IPS DF 6.9 (cell line): ENCODE measurements around the gene CRIP1.

ENCODE experiments used
- DNase-seq: peaks from one replicate; pipeline ENCODE4 v3.0.0-alpha.2; 2013; ENCODE audit warnings: low read depth, low spot score
- H3K27ac ChIP-seq: one replicate; pipeline ENCODE4 v1.5.1; 2013; ENCODE audit warnings: low read length, control low read depth
- H3K27me3 ChIP-seq: 2 replicates; pipeline ENCODE4 v1.6.1; 2013; ENCODE audit warnings: mild to moderate bottlenecking, low read length; ENCODE audit not compliant: control insufficient read depth, insufficient read depth
- H3K36me3 ChIP-seq: 2 replicates; pipeline ENCODE4 v1.6.1; 2013; ENCODE audit warnings: low read length; ENCODE audit not compliant: control insufficient read depth, insufficient read depth
- H3K4me1 ChIP-seq: 2 replicates; pipeline ENCODE4 v1.6.1; 2013; ENCODE audit warnings: low read length; ENCODE audit not compliant: control insufficient read depth, insufficient read depth
- H3K4me3 ChIP-seq: 2 replicates; pipeline ENCODE4 v1.5.1; 2013; ENCODE audit warnings: mild to moderate bottlenecking, low read length
- H3K9me3 ChIP-seq: 2 replicates; pipeline ENCODE4 v1.6.1; 2013; ENCODE audit warnings: low read length, inconsistent platforms; ENCODE audit not compliant: control insufficient read depth, insufficient read depth
- WGBS: extraction: QIAGEN DNeasy Blood & Tissue Kit; methylation state at CpG from one replicate; pipeline ENCODE4 v1.1.7; 2013; ENCODE audit warnings: mixed read lengths, missing lambda C conversion rate; ENCODE audit not compliant: insufficient read length, insufficient coverage; 5-methylcytosine and 5-hydroxymethylcytosine counted together

CRIP1 gene

DNA sequence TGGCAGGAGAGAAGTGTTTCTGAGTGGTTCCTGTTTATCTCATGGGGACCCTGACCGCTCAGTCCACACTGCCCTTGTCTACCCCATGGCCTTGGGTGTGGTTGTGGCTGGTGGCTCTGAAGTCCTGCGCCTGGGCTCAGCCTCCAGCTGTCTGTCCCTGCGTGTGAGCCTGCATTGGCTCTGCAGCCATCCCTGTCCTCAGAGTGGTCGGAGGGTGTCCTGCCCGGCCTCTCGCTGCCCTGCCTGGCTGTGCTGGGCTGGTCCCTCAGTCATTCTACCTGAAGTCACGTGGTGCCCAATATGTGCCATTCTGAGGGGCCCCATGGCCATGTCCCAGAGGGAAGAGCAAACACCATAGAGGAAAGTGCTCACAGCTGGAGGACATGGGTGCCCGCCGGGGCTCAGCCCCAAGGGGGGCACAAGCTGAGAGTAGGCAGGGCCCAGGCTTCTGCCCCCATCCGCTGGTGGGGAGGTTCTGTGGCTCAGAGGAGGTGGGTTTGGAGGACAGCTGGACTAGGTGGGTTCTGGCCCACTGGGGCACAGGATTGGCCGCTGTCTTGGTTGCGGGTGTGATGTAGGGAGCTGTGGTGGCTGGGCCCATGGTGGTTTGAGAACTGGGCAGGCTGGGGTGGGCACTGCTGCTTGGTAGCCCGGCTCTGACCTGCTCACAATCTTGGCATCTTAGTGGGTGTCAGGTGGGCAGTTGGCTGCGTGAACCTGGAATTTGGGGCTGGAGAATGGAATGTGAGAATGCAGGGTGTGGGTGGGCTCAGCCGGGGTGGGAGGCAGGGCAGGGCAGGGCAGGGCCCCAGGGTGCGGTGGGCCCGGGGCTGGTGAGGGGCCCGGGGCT is 16.0 kb downstream of the CRIP1 start:
- Histone ChIP-seq H3K27me3 (no peaks in the 10 kb centered on the region), H3K4me1 (no peaks in the 10 kb centered on the region; the same call in 1 of the 2 replicates), H3K4me3 (no peak overlapping the region), H3K27ac (no peak overlapping the region), H3K9me3 (no peaks in the 10 kb centered on the region; the same call in 1 of the 2 replicates), H3K36me3 (no peaks in the 10 kb centered on the region; the same call in 1 of the 2 replicates)
- no CpG with 5 or more reads among the region's 18 CpGs for WGBS
- DNase-seq: no peak

DNA sequence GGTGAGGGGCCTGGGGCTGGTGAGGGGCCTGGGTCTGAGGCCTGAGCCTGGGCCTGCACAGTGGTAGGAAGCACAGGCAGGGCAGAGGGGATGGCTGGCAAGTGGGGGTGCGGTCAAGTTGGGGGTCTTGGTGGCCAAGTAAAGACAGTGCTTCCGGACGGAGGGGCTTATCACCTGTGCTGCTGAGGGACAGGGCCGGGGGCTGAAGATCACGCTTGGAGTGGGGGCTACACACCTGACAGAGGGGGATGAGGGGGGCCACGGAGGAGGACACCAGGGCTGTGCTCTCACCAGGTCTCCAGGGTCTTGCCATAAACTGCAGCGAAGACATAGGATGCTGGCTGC is 16.6 kb downstream of the CRIP1 start:
- DNase-seq: no peak
- Histone ChIP-seq H3K9me3 (no peaks in the 10 kb centered on the region; the same call in 1 of the 2 replicates), H3K4me3 (no peak overlapping the region), H3K27ac (no peak overlapping the region), H3K27me3 (no peaks in the 10 kb centered on the region), H3K4me1 (no peaks in the 10 kb centered on the region; the same call in 1 of the 2 replicates), H3K36me3 (no peaks in the 10 kb centered on the region; the same call in 1 of the 2 replicates)
- no CpG with 5 or more reads among the region's 7 CpGs for WGBS

DNA sequence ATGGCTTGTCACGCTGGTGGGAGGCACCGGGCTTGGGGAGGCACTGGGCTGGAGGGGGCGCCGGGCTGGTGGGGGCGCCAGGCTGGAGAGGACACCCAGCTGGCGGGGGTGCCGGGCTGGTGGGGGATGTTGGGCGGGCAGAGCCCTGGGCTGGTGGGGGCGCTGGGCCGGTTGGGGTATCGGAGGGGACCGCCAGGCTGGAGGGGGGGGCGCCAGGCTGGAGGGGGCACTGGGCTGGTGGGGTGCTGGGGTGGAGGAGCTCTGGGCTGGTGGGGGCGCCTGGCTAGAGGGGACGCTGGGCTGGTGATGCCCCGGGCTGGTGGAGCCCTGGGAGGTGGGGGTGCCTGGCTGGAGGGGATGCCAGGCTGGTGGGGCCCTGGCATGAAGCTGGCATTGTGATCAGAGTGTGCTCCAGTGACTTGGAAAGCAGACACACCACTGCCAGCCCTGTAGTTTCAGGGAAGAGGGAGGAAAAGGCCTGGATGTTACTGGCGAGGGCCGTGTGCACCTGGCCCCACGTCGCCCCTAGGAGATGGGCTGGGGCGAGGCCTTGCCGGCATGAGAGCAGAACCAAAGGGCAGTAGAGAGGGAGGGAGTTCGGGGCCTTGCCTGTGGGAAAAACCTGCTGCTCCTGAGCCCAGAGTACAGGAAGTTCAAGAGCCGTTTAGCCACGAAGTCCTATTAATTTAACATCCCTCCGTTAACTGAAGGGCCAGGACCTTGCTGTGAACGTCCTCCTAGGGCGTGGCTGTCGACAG is 17.4 kb downstream of the CRIP1 start:
- no CpG with 5 or more reads among the region's 29 CpGs for WGBS
- no peak for DNase-seq
- no peak overlapping the region for H3K4me3 ChIP-seq
- H3K36me3 ChIP-seq: no peaks in the 10 kb centered on the region; the same call in 1 of the 2 replicates
- no peaks in the 10 kb centered on the region; the same call in 1 of the 2 replicates for H3K4me1 ChIP-seq
- no peaks in the 10 kb centered on the region for H3K27me3 ChIP-seq
- H3K9me3 ChIP-seq: peaks cover 2% of the 10 kb centered on the region; the same call in 1 of the 2 replicates
- H3K27ac ChIP-seq: no peak overlapping the region

DNA sequence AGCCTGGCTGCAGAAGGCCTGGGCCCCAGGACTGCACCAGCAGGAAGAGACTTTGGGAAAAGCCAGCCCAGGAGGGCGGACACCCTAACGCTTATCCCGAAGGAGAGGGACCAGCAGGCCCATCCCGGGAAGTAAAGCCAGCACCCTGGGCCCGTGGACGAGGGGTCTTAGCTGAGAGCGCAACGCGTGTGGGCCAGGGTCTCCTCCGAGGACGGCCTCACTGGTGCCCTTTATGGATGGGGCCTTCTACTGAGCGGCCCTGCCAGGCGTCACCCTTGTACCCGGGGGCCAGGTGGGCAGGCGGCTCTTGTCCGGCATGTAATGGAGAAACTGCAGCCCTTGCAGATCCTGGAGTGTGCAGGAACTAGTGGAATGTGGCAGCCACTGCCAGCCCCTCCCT is 18.4 kb downstream of the CRIP1 start:
- Histone ChIP-seq H3K27me3 (no peaks in the 10 kb centered on the region), H3K9me3 (peaks cover 2% of the 10 kb centered on the region; the same call in 1 of the 2 replicates)

DNA sequence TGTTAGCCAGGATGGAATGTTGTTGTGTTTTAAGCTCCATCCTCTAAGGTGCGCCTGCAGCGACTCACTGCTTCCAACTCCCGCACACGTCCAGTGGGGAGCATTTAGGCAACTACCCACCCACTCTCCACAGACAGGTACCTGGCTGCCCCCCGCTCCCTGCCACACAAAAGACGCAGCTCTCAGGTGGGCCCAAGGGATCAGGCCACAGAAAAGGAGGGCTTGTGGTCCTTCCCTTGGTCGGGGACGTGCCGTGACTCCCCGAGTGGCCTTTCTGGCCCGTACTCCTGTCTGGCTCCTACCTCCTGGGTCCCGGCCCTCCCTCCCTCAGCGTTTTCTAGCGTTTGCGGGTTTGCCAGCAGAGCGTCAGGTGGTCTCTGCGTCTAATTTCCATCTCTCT is 20.6 kb downstream of the CRIP1 start:
- no CpG with 5 or more reads among the region's 17 CpGs for WGBS
- Histone ChIP-seq H3K27ac (no peak overlapping the region), H3K9me3 (peaks cover 2% of the 10 kb centered on the region; the same call in 1 of the 2 replicates), H3K36me3 (no peaks in the 10 kb centered on the region; the same call in 1 of the 2 replicates), H3K4me1 (no peaks in the 10 kb centered on the region), H3K4me3 (no peak overlapping the region), H3K27me3 (no peaks in the 10 kb centered on the region)
- no peak for DNase-seq

More for the DNA sequence above, 18.4 kb downstream of the CRIP1 start:
- Histone ChIP-seq H3K36me3 (no peaks in the 10 kb centered on the region; the same call in 1 of the 2 replicates), H3K4me1 (no peaks in the 10 kb centered on the region; the same call in 1 of the 2 replicates), H3K4me3 (no peak overlapping the region), H3K27ac (no peak overlapping the region)
- DNase-seq: no peak
- no CpG with 5 or more reads among the region's 16 CpGs for WGBS

DNA sequence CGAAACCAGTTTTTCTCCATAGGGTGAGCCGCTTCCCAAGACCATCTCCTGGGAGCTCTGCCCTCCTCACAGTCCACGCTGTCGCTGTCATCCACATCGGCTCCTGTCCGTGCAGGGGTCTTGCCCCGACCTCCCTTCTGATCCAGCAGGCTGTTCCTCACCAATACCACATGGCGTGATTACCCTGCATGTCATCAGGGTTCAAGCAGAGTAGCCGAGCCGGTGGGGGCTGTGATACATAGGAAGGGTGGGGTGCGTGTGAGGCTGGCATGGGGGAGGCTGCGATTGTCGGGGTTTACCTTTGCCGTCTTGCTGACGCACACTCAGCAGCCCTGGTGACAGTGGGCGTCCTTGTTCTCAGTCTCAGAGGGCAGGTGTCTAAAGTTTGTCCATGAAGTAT is 21.4 kb downstream of the CRIP1 start:
- DNase-seq: no peak
- Histone ChIP-seq H3K4me1 (no peaks in the 10 kb centered on the region), H3K27me3 (no peaks in the 10 kb centered on the region), H3K4me3 (no peak overlapping the region), H3K9me3 (peaks cover 2% of the 10 kb centered on the region; the same call in 1 of the 2 replicates), H3K27ac (no peak overlapping the region), H3K36me3 (no peaks in the 10 kb centered on the region; the same call in 1 of the 2 replicates)
- no CpG with 5 or more reads among the region's 16 CpGs for WGBS

DNA sequence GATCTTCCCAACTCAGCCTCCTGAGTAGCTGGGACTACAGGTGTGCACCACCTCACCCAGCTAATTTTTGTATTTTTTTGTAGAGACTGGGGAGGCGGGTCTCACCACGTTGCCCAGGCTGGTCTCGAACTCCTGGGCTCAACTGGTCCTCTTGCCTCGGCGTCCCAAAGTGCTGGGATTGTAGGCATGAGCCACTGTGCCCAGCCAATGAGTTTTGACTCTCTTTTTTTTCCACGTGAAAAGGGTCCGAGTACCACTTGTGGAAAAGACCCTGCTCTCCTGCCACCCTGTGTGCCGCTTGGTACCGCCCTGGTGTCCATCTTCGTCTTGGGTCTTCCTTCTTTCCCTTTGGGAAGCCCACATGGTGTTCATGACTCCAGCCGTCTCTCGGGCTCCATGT is 21.9 kb downstream of the CRIP1 start:
- H3K9me3 ChIP-seq: peaks cover 3% of the 10 kb centered on the region
- no CpG with 5 or more reads among the region's 12 CpGs for WGBS
- no peaks in the 10 kb centered on the region for H3K27me3 ChIP-seq
- H3K4me3 ChIP-seq: no peak overlapping the region
- H3K4me1 ChIP-seq: no peaks in the 10 kb centered on the region
- DNase-seq: no peak
- no peaks in the 10 kb centered on the region; the same call in 1 of the 2 replicates for H3K36me3 ChIP-seq
- no peak overlapping the region for H3K27ac ChIP-seq

DNA sequence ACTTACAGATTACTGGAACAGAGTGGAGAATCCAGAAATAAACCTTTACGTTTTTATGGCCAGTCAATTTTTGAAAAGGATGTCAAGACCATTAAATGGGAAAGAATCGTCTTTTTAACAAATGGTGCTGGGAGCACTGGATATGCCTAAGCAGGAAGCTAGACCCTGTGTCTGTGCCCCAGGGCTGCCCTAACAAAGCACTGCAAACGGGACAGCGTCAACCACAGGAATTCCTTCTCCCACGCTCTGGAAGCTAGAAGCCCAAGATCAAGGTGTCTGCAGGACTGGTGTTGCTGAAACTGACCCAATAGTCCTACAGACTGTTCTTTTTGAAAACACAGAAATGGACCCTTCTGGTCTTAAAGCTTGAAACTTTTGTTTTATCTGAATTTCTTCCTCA is 30.4 kb downstream of the CRIP1 start:
- no peak overlapping the region for H3K27ac ChIP-seq
- no peaks in the 10 kb centered on the region for H3K27me3 ChIP-seq
- H3K36me3 ChIP-seq: no peaks in the 10 kb centered on the region
- no peak for DNase-seq
- no peak overlapping the region for H3K4me3 ChIP-seq
- H3K9me3 ChIP-seq: peaks cover 3% of the 10 kb centered on the region
- no CpG with 5 or more reads among the region's 5 CpGs for WGBS
- no peaks in the 10 kb centered on the region for H3K4me1 ChIP-seq

DNA sequence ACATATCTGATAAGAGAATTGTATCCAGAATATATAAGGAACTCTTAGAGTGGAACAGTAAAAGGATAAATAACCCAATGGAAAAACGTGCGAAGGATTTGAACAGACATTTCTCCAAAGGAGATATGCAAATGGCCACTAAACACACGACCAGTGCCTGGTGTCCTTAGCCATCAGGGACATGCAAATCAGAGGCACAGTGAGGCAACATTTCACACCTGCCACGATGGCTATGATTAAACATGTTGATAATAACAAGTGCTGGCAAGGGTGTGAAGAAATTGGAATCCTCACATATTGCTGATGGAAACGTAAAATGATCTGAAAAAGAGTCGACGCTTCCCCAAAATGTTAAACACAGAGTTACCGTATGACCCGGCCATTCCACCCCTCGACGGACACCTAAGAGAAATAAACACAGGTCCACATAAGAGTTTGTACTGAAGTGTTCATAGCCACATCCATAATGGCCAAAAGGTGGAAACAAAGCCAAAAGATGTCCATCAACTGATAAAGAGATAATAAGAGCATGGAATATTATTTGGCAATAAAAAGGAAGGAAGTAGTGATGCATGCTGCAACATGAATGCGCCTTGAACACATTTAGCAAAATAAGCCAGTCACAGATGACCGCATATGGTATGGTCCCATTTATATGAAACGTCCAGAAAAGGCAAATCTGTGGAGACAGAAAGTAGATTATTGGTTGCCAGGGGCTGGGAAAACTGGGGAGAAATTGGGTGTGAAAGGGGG is 33.4 kb downstream of the CRIP1 start:
- no peaks in the 10 kb centered on the region for H3K4me1 ChIP-seq
- H3K36me3 ChIP-seq: no peaks in the 10 kb centered on the region
- no peak overlapping the region for H3K4me3 ChIP-seq
- H3K27ac ChIP-seq: no peak overlapping the region
- WGBS: no CpG with 5 or more reads among the region's 14 CpGs
- H3K27me3 ChIP-seq: no peaks in the 10 kb centered on the region
- H3K9me3 ChIP-seq: peaks cover 2% of the 10 kb centered on the region
- no peak for DNase-seq

DNA sequence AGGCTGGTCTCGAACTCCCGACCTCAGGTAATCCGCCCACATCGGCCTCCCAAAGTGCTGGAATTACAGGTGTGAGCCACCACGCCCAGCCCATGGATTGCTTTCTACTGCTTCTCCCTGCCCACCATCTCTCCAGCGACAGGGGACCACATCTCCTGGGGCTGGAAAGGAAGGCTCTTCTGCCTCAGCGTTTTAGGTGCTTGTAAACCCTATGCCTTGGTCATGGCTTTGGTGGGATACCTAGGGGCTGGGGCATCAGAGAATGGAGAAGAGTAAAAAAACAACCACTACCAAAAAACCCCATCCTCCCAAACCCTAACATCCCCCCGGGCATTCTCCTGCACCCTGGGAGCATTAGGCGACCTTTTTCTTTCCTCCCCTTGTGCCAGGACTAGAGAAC is 38.6 kb downstream of the CRIP1 start:
- peaks cover 8% of the 10 kb centered on the region for H3K9me3 ChIP-seq
- no peak overlapping the region for H3K4me3 ChIP-seq
- no peak overlapping the region for H3K27ac ChIP-seq
- DNase-seq: no peak
- no CpG with 5 or more reads among the region's 9 CpGs for WGBS
- no peaks in the 10 kb centered on the region for H3K27me3 ChIP-seq
- H3K36me3 ChIP-seq: no peaks in the 10 kb centered on the region; the same call in 1 of the 2 replicates
- no peaks in the 10 kb centered on the region; the same call in 1 of the 2 replicates for H3K4me1 ChIP-seq
